IPS-15b (cell line): ENCODE data around the gene OS9.
A peak's percentile ranks its signal among the peaks of the same experiment; 100 is the strongest.

Source experiments
- H3K27me3 ChIP-seq: one replicate; pipeline ENCODE4 v1.6.1; 2013; ENCODE audit warnings: low read length; ENCODE audit not compliant: control insufficient read depth, insufficient read depth
- H3K36me3 ChIP-seq: one replicate; pipeline ENCODE4 v1.6.1; 2013; ENCODE audit warnings: low read length; ENCODE audit not compliant: control insufficient read depth, insufficient read depth
- H3K4me1 ChIP-seq: one replicate; pipeline ENCODE4 v1.6.1; 2013; ENCODE audit warnings: mild to moderate bottlenecking, low read length; ENCODE audit not compliant: control insufficient read depth, insufficient read depth
- H3K4me3 ChIP-seq: one replicate; pipeline ENCODE4 v1.5.1; 2013; ENCODE audit warnings: low read depth, low read length
- H3K9ac ChIP-seq: one replicate; pipeline ENCODE4 v1.6.1; 2013; ENCODE audit warnings: low read depth, mild to moderate bottlenecking, low read length
- H3K9me3 ChIP-seq: one replicate; pipeline ENCODE4 v1.6.1; 2013; ENCODE audit warnings: mild to moderate bottlenecking, low read length; ENCODE audit not compliant: control insufficient read depth, insufficient read depth

Gene OS9

DNA sequence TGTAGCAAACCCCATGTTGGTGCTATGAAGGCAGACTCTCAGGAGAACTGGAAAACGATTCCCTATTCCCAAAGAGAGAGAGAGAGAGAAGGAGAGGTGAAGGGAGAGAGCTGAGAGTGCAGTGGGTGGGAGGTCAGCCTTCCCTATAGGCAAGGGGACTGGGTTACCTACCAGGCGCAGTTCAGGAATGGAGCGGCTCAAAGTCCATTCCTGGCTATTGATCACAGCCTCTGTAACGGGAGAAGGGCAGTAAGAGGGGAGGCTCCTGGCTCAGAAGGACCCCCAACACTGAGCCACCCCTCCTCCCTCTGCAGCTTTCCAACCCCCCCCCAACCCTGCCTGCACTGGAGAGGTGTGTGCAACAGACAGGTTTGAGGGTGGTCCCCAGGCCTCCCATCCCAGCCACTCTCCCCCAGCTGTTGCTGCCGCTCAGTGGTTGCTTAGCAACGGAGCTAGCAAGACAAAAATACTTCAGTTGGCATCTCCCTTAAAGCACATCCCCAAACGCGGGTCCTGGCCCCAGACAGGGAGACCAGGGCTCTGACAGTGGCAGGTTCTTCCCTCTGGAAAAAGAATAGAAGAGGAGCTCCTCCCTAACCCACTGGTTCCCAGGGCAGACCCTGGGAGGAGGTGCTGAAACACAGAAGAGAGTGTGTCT lies 41.4 kb downstream of the OS9 start:
- H3K4me3 ChIP-seq, result peak overlapping the region; percentile 56
- no peak overlapping the region for H3K9ac ChIP-seq
- H3K36me3 ChIP-seq, result no peaks in the 10 kb centered on the region
- H3K27me3 ChIP-seq, result peaks cover 93% of the 10 kb centered on the region
- no peaks in the 10 kb centered on the region for H3K9me3 ChIP-seq
- H3K4me1 ChIP-seq, result peaks cover 6% of the 10 kb centered on the region

DNA sequence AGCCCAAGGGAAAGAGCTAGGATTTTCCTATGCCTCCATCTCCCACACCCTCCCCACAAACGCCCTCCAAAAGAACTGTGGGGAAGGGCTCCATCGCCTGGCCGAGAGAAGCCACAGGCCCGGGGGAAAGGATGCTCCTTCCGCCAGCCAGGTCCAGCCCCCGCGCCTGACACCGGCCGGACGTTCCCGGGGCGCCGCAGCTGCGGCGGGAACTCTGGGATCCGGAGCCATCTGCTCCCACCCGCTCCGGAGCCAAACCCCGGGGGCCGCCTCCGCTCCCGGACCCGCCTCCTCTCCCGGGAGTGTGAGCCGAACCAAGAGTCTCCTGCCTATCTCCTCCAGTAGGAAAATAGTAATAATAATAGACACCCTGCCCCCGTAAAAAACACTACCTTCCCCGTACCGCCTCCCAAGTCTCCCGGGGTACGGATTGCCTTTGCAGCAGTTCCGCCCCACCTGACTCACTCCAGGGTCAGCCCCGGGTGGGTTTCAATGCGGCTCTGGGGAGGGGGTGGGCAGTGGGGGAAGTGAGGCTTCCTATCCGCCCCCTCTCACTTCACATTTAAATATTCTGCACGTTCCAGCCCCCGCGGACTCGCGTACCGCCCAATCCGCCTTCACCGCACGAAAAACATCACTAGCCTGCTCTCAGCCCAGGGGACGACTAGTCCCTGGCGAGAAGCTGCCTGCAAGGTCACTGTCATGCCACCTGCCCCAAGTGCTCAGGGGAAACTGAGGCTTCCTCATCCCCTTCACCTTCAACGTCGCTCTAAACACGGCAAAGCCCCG lies 42.2 kb downstream of the OS9 start:
- Histone ChIP-seq H3K9me3 (no peaks in the 10 kb centered on the region), H3K9ac (no peak overlapping the region), H3K27me3 (peaks cover 93% of the 10 kb centered on the region), H3K36me3 (no peaks in the 10 kb centered on the region), H3K4me1 (peaks cover 6% of the 10 kb centered on the region), H3K4me3 (peak overlapping the region; percentile 56)

DNA sequence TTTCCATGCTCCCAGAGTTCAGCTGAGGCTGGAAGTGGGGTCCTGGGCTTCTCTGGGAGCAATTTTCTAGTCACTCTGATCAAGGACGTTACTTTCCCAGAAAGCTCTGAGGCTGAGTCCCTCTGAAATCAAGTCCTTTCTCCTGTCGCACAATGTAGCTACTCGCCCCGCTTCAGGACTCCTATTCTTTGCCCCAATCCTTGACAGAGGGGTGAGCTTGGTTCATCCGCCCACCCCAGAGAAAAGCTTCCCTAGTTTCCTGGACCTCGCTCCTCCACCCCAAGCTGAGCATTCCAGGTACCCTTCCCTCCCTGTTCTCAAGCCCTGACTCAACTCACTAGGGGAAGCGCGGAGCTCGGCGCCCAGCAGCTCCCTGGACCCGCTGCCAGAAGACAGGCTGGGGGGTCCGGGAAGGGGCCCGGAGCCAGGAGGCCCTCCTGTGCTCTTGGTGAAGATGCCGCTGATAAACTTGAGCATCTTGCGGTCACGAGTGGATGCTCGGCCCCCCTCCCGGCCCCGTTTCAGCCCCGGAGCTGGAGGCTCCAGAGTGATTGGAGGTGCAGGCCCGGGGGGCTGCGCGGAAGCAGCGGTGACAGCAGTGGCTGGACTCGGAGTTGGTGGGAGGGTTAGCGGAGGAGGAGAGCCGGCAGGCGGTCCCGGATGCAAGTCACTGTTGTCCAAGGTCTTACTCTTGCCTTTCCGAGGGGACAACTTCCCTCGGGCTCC lies 43.0 kb downstream of the OS9 start:
- Histone ChIP-seq H3K4me3 (peak overlapping the region; percentile 56), H3K27me3 (peaks cover 93% of the 10 kb centered on the region), H3K4me1 (peaks cover 6% of the 10 kb centered on the region), H3K36me3 (no peaks in the 10 kb centered on the region), H3K9ac (no peak overlapping the region), H3K9me3 (no peaks in the 10 kb centered on the region)

DNA sequence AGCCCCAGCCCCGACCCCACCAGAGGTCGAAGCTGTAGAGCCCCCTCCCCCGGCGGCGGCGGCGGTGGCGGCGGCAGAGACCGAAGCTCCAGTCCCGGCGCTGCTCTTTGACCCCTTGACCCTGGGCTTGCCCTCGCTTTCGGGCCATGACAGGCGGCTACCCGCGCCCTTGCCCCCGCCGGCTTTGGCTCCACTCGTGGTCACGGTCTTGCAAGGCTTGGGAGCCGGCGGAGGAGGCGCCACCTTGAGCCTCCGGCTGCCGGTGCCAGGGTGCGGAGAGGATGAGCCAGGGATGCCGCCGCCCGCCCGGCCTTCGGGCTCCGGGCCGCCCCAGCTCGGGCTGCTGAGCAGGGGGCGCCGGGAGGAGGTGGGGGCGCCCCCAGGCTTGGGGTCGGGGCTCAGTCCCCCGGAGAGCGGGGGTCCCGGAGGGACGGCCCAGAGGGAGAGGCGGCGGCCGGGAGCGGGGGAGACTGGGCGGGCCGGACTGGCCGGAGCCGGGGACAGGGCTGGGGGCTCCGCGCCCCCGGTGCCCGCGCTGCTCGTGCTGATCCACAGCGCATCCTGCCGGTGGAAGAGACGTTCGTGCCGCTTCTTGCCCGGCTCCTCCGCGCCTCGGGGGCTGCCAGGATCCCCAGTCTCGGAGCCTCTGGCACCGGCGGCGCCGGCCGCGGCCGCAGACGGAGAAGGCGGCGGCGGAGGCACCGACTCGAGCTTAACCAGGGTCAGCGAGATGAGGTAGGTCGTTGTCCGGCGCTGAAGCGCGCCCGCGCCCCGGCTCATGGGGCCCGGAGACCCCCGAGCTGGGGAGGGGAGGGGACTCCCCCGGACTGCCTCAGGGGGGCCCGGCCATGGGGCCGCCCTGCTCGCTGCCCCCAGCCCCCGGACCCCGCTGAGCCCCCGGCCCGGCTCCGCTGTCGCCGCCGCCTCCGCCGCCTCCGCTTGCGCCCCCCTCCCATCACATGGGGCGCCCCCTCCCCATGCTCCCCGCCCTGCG lies 43.8 kb downstream of the OS9 start:
- no peaks in the 10 kb centered on the region for H3K9me3 ChIP-seq
- H3K4me3 ChIP-seq, result peak overlapping the region; percentile 56
- peaks cover 90% of the 10 kb centered on the region for H3K27me3 ChIP-seq
- no peak overlapping the region for H3K9ac ChIP-seq
- H3K4me1 ChIP-seq, result peaks cover 6% of the 10 kb centered on the region
- no peaks in the 10 kb centered on the region for H3K36me3 ChIP-seq

DNA sequence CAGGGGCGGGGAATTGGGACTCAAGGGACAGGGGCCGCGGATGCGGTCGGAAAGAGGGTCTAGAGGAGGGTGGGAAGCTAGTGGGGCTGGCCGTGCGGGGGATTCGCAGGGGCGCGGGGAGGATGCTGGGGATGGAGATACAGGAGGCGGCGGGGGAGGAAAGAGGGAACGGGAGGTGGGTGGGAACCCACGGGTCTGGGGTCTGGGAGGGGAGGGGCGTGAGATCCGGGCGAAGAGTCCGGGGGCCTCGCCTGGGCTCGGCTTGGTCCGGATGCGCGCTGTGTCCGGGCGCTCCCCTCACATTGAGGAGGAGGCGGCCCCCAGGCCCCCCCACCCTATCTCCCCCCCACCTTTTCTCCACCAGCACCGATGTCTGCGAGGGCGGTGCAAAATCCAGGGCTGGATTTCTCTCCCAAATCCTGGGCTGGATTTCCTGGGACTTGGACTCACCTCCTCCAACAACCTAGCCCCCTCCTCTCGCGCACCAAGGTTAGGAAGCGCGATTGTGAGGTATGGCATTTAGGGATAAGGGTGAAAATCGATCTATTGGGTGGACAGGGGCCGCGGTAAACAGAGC lies 44.8 kb downstream of the OS9 start, which contains the start of gene AGAP2:
Gene AGAP2 (minus strand): TSS at position 82 of the 577 bp plus-strand sequence. CDS start 496 bp downstream, outside the sequence.
- Histone ChIP-seq H3K36me3 (no peaks in the 10 kb centered on the region), H3K9ac (no peak within 1 kb of the TSS), H3K27me3 (peaks cover 84% of the 10 kb centered on the region), H3K4me1 (peaks cover 6% of the 10 kb centered on the region), H3K9me3 (no peaks in the 10 kb centered on the region), H3K4me3 (peak within 1 kb of the TSS; percentile 41)

DNA sequence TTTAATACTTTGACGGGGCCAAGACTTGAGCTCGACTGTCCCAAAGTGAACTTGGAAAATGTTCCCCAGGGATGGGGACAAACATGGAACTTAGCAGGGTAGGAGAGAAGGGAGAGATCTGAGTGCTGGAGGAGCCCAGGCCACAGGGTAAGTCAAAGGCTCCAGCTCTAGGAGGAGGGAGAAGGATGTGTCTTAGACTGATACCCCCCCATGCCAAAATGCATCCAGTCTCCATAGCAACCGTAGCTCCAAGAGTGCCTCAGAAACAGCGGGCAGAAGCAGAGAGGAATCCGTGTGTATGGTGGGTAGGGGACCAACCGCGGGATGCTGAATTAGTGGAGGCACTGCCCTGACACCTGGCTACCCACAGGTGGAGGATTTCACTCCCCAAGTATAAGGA lies 45.5 kb downstream of the OS9 start:
- peak overlapping the region; percentile 41 for H3K4me3 ChIP-seq
- H3K27me3 ChIP-seq, result peaks cover 78% of the 10 kb centered on the region
- H3K9ac ChIP-seq, result no peak overlapping the region

DNA sequence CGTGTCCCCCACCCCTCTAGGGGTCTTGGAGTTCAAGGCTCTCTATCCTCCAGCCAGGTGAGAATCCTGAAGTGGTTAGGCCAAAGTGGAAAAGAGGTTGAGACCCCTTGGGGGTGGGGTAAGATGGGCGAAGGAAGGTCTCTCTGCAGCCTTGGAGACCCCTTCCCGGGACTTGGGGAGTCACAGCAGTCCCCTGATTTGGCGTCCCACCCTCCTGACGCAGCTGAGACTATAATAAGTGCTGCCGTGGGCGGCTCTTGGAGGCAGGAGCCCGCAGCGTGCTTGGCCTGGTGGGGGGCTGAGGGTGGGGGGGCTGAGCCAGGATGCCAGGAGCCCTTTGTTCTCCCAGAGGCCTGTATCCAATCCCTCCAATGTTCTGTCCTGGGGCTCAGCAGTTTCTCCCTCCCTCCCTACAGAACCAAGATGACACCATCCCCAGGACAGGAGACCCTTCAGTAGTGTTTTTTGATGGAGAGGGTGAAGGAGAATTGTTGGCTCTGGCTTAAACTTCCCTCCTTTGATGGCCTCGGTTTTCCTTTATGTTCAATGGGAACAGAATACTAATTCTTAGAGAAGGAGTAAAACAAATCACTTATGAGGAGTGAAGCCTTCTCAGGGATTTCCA lies 46.1 kb downstream of the OS9 start:
- no peak overlapping the region for H3K9ac ChIP-seq

More for the DNA sequence above, 45.5 kb downstream of the OS9 start:
- H3K9me3 ChIP-seq, result no peaks in the 10 kb centered on the region
- no peaks in the 10 kb centered on the region for H3K36me3 ChIP-seq
- H3K4me1 ChIP-seq, result peaks cover 6% of the 10 kb centered on the region

DNA sequence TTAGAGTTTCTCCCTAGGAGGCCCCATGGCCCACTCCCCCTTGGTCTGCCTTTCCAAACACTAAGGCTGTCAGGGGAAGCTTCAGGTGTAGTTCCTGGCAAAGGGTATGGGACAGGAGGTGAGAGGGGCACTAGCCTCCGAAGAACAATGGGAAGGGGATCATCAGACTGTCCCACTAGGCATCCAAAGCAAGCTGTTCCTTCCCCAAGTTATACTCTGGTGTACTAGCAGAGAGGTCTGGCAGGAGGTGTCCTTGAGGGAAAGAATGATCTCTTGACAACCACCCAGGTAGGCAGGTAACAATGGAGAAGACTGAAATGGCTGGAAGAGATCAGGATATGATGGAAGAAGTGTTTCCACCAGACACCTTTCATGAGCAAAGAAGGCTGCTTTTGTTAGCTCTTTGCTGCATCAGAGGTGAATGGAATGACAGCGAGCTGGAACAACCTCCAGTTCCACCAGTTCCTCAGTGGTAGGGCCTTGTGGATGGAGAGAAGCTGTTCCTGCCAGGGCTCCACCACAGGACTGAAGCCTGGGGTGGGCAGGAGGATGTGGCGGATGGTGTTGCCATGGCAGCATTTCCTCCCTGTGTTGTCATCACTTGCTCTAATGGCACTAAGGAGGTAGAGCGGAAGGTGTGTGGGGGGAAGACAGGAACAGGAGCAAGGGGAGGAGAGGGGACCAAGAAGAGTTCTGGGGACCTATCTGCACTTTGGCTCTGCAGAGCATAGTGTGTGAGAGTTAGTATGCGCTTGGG lies 46.9 kb downstream of the OS9 start:
- Histone ChIP-seq H3K36me3 (no peaks in the 10 kb centered on the region), H3K9ac (no peak overlapping the region), H3K27me3 (peaks cover 64% of the 10 kb centered on the region), H3K4me3 (no peak overlapping the region), H3K9me3 (no peaks in the 10 kb centered on the region), H3K4me1 (peaks cover 3% of the 10 kb centered on the region)

More for the DNA sequence above, 46.1 kb downstream of the OS9 start:
- no peaks in the 10 kb centered on the region for H3K9me3 ChIP-seq
- peaks cover 6% of the 10 kb centered on the region for H3K4me1 ChIP-seq
- no peaks in the 10 kb centered on the region for H3K36me3 ChIP-seq
- H3K4me3 ChIP-seq, result peak overlapping the region; percentile 41
- peaks cover 72% of the 10 kb centered on the region for H3K27me3 ChIP-seq

DNA sequence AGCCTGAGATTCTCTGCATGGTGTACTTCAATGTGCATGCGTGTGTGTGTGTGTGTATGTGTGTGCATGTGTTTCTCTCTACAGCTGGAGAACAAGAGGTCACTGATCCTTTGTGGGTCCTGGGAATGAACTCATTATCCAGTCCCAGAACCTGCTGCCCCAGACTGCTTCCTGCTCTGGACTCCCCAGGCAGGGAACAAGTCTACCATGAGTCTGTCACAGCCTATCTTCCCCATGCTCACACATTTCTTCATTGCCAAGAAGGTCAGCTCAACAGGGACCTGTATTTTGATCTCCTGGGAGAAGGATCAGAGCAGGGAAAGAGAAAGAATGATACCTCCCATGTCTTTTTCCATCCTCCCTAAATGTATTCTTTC lies 47.5 kb downstream of the OS9 start:
- Histone ChIP-seq H3K4me3 (no peak overlapping the region), H3K4me1 (peaks cover 6% of the 10 kb centered on the region), H3K9me3 (no peaks in the 10 kb centered on the region), H3K27me3 (peaks cover 58% of the 10 kb centered on the region), H3K9ac (no peak overlapping the region), H3K36me3 (no peaks in the 10 kb centered on the region)
